Islet of Langerhans (tissue), 1 donor: ENCODE data around the gene SLC41A3.
A peak's percentile ranks its signal among the peaks of the same experiment; 100 is the strongest.
"Not testable (repeated sequence)": the region's sequence is repeated elsewhere in the genome, so short reads cannot be mapped to it uniquely, and the experiment has no call there.

Experiments used
- FAIRE-seq: peaks from one replicate; lab custom pipeline; 2011; peaks lifted over from hg19 to GRCh38; lab: Jason Lieb, UNC

SLC41A3 gene

DNA sequence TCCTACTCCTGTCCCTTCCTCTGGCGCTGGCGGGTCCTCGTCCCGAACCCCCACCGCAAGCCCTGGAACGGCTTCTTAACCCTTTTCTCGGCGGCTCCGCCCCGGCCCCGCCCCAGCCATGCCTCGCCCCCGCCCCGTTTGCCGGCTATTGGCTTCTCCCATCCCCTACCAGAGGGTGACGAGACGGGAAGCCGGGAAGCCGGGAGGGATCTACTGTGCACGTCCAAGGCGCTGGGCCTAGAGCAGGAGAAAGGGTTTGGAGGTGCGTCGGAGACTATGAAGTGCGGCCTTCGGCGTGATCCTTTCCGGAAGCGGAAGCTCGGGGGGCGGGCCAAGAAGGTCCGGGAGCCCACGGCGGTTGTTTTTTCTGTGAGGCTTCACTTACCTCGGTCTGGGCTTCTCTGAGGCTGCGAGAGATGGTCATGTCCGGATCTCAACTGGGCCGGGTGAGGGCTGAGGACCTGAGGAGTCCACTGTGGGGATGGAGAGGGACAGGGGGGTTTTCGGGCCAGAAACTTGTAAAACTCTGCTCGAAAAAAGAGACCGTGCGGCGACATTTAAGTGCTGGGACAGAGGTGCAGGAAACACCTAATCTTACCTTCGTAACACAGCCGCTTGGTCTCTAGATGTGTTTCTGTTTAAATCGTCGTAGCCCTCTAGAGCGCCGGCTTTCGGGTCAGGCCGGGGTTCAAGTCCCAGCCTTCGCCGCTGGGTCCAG lies 93.5 kb downstream of the SLC41A3 start:
- no peak for FAIRE-seq

DNA sequence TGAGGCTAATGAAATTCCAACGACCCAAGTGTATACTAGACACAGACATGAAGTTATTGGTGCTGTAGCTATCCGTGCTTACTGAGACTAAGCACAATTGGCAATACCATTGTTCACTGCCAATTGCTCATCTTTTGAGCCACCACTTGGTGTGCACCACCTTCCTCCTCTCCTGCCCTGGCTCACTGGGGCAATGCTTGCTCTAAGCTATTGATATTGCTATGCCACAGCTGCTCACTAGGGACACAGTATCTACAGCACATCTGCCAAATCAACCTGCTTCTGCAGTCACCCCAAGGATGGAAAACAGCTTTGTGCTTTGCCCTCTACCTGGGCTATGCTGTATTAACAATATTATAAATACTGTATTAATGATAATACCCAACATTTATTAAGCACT lies 99.0 kb downstream of the SLC41A3 start:
- not testable (repeated sequence) for FAIRE-seq

DNA sequence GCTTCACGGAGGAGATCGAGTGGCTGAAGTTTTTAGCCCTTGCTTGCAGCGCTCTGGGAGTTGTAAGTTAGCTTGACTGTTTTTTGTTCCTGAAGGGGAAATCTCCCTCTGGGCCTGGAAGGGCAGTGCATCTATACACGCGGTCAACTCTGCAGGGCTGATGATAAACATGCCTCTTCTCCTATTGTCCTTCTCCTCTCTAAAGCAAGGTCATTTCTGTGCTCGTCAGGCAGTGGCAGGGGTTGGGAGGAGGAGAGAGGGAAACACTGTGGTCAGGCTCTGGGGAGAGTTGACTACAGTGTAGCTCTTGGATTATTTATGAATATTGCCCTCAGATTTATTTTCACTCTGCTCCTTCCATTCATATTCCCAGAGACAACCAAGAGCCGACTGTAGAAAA lies 106.8 kb downstream of the SLC41A3 start:
- FAIRE-seq = not testable (repeated sequence)

DNA sequence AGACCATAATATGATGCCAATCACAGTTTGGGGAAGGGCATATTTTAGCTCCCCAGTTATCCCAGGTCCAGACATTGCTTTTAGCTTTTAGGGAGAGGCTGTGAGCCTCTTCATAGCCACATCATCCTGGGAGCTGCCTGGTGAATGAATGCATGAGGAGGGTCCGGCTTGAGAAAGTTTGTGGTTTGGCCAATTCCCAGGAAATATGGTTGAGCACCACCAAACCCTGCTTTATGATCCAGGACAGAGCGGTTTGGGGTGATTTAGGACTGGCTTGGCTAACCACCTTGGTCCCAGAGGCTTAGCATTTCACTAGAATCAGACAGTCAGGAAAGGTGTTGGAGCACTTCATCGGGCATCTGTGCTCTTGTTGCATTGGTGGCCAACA lies 107.9 kb downstream of the SLC41A3 start:
- FAIRE-seq = not testable (repeated sequence)

DNA sequence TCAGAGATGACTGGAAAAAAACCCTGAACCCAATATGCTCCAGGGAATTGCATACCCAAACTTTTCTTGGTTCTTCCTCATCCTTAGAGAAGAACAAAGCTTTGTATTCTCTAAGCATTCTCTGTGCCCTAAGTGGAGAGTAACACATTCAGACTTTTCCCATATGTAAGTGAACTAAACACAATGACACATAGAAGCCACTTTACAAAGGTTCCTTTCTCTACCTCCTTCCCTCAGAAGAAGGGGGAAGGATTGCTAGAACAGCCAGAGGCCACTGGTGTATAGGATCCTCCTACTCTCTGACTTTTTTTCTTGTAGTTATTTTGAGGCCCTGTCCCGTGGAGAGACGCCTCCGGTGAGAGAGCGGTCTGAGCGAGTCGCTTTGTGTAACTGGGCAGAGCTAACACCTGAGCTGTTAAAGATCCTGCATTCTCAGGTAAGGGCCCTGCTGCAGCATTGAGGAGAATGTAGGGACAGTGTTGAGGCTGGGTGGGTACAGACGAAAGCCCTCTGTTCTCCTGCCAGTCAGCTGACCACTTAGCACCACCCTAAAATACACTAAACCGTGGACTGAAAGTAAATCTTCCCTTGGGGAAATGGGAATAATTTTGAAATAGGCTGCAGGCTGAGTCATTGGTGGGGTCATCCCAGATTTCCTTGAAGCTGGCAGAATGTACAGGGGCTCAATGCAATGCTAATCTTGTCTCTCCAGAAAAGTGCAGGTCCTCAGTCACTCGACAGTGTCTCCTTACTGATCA lies 108.5 kb downstream of the SLC41A3 start:
- FAIRE-seq = not testable (repeated sequence)

DNA sequence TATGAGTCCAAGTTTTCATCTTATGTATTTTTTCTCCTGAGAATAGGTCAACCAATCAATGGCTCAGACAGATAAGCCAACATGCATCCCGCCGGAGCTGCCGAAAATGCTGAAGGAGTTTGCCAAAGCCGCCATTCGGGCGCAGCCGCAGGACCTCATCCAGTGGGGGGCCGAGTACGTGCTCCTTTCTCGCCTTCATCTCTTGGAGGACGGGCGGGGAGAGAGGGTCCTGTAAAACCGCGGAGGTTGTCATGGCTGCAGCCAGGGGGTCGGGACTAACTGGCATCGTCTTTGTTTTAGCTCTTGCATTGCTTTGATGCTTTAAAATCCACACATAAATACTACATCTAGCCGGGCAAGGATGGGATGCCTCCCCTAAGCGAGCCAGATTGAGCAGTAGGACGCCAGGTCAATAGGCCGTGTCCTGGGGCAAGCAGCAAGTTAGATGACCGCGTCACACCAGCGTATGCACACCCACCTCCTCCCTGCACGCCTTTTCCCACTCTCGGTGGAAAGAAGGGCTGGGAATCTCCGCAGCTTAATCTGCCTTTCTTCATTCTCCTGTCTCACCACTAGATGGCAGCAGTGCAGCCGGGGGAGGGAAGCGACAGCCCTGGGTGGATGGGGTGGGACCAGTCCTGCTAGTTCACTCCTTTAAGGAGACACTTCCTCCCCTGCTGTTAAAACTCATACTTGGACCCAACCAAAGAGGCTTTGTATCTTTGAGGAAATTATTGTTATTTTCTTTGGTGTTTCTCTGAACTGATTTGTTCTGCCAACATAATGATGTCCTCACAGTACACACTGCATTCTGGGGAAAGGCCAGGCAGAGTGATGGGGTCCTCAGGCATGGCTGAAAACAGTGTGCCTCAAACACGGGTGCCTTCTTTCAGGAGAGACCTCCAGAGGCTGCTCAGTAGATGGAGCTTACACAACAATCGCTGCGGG lies 111.7 kb downstream of the SLC41A3 start:
- FAIRE-seq = peak; percentile 47

DNA sequence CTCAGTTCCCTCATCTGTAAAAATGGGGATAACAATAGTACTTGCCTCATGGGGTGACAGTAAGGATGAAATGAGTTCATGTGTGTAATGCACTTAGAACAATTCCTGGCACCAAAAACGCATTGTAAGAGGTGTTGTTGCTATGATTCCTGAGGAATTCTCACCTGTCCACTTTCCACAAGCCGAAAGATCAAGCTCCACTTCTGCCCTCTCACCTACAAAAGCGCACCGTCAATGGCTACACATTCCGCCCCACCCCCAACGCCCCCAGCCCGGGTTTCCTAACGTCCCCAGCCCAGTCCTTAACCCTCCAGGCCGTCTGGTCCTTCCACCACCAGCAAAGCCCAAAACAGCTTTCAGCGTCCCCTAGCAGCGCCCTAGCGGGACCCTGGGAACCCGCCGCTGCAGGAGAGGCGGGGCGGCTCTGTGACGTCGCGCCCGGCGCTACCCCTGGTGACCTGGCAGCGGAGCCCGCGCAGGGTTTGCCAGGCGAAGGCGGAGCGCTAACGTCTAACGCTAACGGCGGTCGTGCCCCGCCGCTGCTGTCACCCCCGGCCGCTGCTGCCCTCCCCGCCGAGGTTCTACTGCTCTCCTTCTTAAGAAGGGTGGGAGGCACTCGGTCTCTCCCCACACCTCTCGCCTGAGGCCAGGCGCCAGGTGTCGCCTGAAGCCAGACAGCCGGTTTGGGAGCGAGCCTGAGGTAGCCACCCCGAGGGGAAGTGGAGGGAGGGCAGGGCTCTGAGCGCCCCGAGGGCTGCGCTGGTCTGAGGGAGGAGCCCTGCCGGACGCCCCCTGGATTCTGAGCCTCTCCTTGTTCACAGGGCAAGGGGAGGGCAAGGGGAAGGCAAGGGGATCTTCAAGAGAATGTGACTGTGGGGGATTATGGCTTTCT lies 115.0 kb downstream of the SLC41A3 start, which contains the start of gene ROPN1B:
TSS of gene ROPN1B (plus strand) at position 478 of the 892 bp plus-strand sequence. CDS start 2,877 bp downstream, outside the sequence.
- FAIRE-seq = not testable (repeated sequence)

DNA sequence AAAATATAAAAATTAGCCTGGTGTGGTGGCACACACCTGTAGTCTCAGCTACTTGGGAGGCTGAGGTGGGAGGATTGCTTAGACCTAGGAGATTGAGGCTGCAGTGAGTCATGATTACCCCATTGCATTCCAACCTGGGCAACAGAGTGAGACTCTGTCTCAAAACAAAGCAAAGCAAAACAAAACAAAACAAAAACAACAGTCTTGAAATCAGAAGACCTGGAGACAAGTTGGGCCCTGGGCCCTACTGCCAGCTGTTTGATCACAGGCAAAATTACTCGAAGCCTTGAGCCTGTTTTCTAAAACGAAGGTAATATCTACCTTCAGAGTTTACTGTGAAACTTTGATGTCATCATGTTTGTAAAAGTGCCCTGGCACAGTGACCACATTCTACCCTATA lies 115.8 kb downstream of the SLC41A3 start:
- FAIRE-seq = peak; percentile 87

DNA sequence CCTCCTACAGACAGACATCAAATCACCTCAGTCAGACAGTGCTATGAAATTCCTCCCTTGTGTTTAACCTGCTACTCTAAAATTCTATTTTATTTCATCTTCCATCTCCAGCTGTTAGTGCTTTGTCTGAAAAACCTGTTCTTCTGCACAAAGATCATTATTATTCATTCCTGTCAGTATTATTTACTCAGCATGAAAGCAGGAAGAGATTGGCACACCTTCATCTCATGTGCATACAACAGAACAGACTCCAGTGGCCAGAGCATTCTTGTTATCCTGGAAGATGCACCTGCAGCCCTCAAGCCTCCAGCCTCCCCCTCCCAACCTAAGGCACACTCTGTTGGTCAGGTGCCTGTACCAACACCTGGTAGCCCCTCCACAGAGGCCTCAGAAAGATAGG lies 116.8 kb downstream of the SLC41A3 start:
- FAIRE-seq = no peak

DNA sequence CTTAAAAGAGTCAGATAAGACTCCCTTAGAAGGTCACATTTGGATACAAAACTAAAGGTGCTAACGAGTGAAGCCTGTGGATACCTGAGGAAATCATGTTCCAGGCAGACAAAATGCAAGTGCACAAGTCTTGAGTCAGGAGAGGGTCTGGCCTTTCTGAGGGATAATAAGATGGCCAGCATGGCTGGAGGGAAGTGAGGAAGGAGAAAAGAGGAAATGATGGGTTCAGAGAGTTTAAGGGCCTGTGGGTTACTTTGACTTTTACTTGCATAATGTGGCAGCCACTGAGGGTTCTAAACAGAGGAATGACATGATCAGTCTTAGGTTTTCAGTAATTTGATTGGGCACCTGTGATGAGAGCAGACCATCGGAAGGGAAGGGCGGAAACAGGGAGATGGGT lies 118.4 kb downstream of the SLC41A3 start:
- no peak for FAIRE-seq

DNA sequence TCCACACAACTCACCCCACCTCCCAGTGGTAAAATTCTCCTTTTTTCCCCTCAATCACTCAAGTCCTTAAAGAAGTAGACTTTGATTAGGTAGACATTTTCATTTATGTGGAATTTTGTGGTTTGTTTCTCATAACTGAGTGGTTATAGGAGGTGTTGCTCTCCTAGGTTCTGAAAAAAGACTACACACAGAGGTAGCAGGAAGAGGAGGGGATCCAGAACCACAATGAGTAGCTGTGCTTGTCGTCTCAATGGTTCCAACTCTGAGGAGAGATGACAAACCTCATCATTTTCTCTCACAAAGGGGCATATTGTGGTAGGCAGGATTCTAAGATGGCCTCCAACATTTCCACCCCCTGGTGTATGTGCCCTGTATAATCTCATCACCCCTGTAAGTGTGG lies 120.1 kb downstream of the SLC41A3 start:
- not testable (repeated sequence) for FAIRE-seq

DNA sequence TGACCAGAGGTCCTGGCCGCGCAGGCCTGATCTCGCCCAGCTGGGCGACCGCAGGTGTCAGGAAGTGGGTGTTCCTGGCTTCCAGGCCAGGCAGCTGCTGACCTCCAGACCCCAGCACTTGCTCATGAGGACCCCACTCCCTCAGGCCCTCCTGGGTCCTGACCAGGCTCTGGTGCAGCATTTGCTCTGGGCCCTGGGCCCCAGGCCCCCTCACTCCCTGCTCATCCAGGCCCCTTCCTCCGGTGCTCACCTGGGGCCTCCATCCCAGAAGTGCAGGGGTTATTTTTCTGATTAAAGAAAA lies 122.7 kb downstream of the SLC41A3 start:
- no peak for FAIRE-seq

DNA sequence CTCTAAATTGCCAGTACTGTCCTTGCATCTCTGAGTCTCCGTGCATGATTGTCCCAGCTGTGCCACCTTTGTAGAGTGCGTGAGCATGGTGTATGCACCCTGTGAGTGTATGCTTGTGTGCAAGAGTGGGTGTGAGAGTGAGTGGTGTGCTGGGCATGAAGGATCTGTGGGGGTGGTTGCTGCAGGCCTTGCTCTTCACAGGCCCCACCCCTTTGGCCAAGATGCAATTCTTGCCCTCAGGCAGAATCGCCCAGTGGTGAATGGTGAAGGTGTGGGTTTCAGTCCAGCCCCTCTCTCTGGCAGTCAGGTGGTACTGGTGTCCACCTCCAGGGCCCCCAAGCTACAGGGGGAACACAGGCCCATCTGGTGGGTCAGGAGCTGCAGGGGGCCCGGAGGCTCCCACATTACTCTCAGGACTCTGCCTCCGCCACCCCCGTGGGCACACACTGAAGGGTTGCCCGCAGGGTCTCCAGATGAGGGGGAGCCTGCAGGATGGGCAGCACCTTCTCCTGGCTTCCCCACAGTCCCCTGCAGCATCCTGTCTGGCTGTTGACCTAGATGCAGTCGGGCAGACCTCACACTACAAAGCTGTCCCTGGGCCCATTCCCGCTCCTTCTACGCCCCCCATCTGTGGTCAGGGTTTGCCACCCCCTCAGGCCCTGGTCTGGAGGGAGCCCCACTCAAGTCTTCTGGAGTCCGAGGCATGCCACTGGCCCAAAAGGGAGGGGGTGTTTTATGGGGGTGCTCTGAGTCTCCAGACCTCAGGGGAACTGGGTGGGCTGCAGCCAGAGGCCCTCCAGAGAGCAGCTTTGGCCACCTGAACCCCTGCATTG lies 123.3 kb downstream of the SLC41A3 start:
- FAIRE-seq = no peak

DNA sequence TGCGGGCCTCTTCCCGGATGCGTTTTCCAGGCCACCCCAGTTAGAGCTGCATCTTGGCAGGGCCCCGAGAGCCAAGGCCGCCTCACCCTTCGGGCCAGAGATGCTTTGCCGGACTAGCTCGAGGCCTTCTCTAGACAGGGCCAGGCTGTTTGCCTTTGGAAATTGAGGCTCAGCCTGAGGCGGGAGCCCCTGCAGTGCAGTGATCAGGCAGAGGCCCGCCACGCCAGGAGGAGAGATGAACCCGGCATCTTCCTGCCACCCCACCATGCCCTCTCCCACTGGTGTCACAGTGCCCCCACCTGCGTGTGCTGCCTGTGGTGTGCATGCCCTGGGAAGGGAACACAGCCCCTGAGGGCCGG lies 123.9 kb downstream of the SLC41A3 start:
- no peak for FAIRE-seq

DNA sequence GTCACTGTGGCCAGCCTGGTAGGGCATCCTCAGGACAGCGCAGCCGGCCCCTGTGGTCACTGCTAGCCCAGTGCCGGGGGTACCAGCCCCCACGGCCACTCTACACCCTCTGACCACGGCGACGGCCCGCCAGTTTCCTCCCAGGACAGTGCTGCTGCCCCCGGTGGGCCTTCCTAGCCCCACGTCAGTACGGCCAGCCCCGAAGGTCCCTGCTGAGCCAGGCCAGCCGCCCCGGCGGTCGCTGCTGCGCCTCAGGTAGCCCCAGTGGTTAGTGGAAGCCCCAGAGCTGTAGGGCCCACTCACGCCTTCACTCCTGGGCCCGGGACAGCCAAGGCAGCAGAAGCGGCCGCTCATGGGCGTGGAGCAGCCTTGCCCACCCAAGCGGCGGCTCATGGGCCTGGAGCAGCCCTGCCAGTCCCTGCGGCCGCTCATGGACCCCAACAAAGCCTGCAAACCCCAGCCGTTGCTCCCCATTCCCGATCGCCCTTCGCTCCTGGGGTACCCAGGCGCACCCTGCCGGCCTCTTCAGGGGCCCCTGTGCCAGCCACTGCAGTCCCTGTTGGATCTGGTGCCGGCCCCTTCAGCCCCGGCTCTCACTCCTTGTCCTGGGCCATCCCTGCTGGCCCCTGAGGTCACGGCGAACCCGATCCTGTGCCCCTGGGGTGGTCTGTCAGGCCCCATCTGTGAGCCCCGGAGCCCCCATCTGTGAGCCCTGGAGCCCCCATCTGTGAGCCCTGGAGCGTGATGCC lies 124.4 kb downstream of the SLC41A3 start:
- FAIRE-seq = no peak

DNA sequence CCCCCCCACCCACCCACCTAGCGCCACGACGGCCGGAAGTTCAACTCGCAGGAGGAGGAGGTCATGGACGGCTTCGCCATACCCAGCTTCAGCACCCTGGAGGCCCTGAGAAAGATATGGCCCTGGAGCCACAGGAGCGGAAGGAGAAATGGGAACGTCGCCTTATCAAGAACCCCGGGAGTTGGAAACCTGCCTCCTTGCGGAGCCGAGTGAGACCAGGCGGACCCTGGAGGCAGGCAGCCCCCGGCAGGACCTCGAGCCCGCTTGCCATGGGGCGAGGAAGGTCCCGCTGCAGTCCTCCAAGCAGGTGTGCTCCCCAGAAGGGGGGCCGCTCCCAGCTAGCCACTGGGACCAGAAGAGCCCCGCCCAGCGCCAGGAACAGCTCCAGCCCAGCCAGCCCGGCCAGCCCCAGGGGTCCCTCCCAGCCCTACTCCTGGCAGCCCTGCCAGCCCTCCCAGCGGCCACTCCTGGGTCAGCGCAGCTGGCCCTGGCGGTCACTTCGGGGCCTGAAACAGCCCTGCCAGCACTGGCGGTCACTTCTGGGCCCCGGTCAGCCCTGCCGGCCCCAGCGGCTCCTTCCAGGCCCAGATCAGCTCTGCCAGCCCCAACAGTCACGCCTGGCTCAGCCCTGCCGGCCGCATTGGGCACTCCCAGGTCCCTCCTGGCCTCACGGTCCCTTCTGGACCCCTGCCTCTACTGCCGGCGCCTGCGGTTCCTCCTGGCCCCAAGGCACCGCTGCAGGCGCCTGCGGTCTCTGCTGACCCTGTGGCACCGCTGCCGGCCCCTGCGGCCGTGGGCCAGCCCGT lies 125.2 kb downstream of the SLC41A3 start:
- FAIRE-seq = no peak

DNA sequence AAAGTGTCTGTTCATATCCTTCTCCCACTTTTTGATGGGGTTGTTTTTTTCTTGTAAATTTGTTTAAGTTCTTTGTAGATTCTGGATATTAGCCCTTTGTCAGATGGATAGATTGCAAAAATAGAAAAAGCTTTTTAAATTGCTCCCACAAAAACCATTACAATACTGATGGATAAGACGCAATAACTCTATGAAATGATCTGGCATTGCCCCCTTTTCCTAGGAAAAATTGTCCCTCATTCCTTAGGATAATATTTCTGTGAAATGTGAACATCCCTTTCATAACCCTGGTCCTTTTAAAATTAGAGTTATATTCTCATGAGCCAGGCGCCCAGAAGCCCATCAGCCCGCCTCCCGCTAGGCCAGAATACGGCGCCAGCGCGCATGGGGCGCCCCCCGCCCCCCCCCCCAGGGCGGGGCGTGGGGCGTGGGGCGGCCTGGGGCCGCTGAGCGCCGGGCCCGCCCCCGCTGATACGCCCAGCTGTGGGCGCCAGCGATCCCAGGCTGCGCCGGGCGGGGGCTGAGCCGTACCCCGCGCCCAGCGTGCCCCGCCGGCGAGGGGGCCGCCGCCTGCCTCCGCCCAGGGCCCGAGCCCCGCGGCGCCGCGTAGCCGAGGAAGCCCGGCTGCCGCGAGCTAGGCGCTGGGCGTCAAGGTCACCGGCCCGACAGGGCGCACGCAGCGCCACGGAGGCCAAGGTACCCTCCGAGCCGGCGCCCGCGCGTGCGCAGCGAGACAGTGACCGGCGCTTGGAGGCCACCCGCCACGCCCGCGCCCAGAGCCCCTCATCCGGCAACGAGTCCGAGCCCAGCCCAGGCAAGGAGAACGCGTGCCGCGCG lies 126.0 kb downstream of the SLC41A3 start:
- no peak for FAIRE-seq

DNA sequence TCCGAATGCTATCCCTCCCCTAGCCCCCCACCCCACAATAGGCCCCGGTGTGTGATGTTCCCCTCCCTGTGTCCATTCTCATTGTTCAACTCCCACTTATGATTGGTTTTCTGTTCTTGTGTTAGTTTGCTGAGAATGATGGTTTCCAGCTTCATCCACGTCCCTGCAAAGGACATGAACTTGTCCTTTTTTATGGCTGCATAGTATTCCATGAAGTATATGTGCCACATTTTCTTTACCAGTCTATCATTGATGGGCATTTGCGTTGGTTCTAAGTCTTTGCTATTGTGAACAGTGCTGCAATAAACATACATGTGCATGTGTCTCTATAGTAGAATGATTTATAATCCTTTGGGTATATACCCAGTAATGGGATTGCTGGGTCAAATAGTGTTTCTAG lies 126.9 kb downstream of the SLC41A3 start:
- FAIRE-seq = not testable (repeated sequence)
